GM18873 (cell line): ENCODE data around the gene PLEKHG1.

Experiments used
- ATAC-seq: cut with Tn5 transposase; IDR thresholded peaks from one replicate; pipeline ENCODE4 v1.9.1; 2021; ENCODE audit warnings: mild to moderate bottlenecking, moderate library complexity, moderate number of reproducible peaks; ENCODE audit not compliant: unreplicated experiment, low FRiP score

The PLEKHG1 gene

GRCh38 chr6:150636808-150637207, 37.1 kb downstream of the PLEKHG1 start:
- no peak for ATAC-seq

- no peak for ATAC-seq
Observed at GRCh38 chr6:150637266-150637665, 37.6 kb downstream of the PLEKHG1 start.

GRCh38 chr6:150638267-150638666, 38.6 kb downstream of the PLEKHG1 start:
- no peak for ATAC-seq

GRCh38 chr6:150638765-150639164, 39.1 kb downstream of the PLEKHG1 start:
- no peak for ATAC-seq

- ATAC-seq: no peak
Observed at GRCh38 chr6:150639823-150640331, 40.2 kb downstream of the PLEKHG1 start.

GRCh38 chr6:150640556-150641209, 41.0 kb downstream of the PLEKHG1 start:
- ATAC-seq: no peak

- ATAC-seq: no peak
Observed at GRCh38 chr6:150641398-150642139, 41.9 kb downstream of the PLEKHG1 start.

- no peak for ATAC-seq
Observed at GRCh38 chr6:150646228-150646627, 46.5 kb downstream of the PLEKHG1 start.

GRCh38 chr6:150647051-150647450, 47.4 kb downstream of the PLEKHG1 start:
- no peak for ATAC-seq
